Body of pancreas (tissue), 4 donors: Measurements from ENCODE around the gene RAD51B. TPM values are rescaled to one million over a fixed set of nuclear protein-coding genes. Genes with fewer than 3 reads are reported as not detected.

Experiments used
- ATAC-seq: fragments of 150-250 bp; one replicate; pipeline ENCODE4 v1.9.1; 2016
- DNase-seq, 4 donors: peaks; one replicate each; pipeline ENCODE4 v3.0.0-alpha.2; 2019
- H3K27ac ChIP-seq, 4 donors: fragments of 200-600 bp; sonication (generic); 1 replicate in 3 of 4; 2 replicates in 1 of 4; pipeline versions ENCODE4 v1.5.1 to v1.6.1; 2016 to 2019; ENCODE audit warnings: mild to moderate bottlenecking in 1 of 4, mixed read lengths in 1 of 4, moderate library complexity in 1 of 4
- H3K27me3 ChIP-seq, 2 donors: fragments of 200-600 bp; sonication (generic); one replicate each; pipeline ENCODE4 v1.6.0; 2016; ENCODE audit warnings: mild to moderate bottlenecking in 1 of 2
- H3K36me3 ChIP-seq, 2 donors: fragments of 200-600 bp; sonication (generic); replicated peaks in 1 of 2; 2 replicates each; pipeline ENCODE4 v1.5.1; 2016; ENCODE audit warnings: low read depth in 2 of 2; ENCODE audit not compliant: insufficient read depth in 1 of 2
- H3K4me1 ChIP-seq: fragments of 200-600 bp; sonication (generic); one replicate; pipeline ENCODE4 v1.6.0; 2016
- H3K4me3 ChIP-seq, 2 donors: fragments of 200-600 bp; sonication (generic); 1 replicate in 1 of 2; 2 replicates in 1 of 2; pipeline ENCODE4 v1.5.1; 2016 to 2019
- H3K9me3 ChIP-seq, 3 donors: fragments of 200-600 bp; sonication (generic); 1 replicate in 2 of 3; 2 replicates in 1 of 3; pipeline ENCODE4 v1.5.1; 2016
- CTCF ChIP-seq, 7 experiments: fragments of 450-650 bp in 4 of 7; fragments of 200-600 bp in 3 of 7; sonication (generic) in 3 of 7; IDR thresholded peaks; one replicate each; pipeline ENCODE4 v1.5.1; 2016 to 2019; ENCODE audit warnings: antibody characterized with exemption in 7 of 7
- POLR2A ChIP-seq, 3 donors: fragments of 450-650 bp; IDR thresholded peaks; one replicate each; pipeline ENCODE4 v1.6.1; 2016; ENCODE audit warnings: antibody characterized with exemption in 3 of 3, mild to moderate bottlenecking in 2 of 3
- WGBS, 2 donors: methylation state at CpG; one replicate each; pipeline ENCODE4 v1.1.5; 2017; 5-methylcytosine and 5-hydroxymethylcytosine counted together
- intact Hi-C: fragments of 100-400 bp; cut with DNase I; formaldehyde crosslinking; loops from one replicate; pipeline ENCODE4 v1.15.1; 2023
- total RNA-seq, 2 donors: library from RNA; depleted of rRNA; stranded (reverse); fragments of >200 nt; gene quantifications; one replicate each; pipeline ENCODE4 v1.1.0, GENCODE V29; 2016

RAD51B gene
- total RNA-seq, 2 donors from 2014 or later = 12.2 to 29.6 TPM

GRCh38 chr14:68607867-68608573 is 788.4 kb downstream of the RAD51B start:
- Histone ChIP-seq H3K27me3 (no peaks in the 10 kb centered on the region), H3K27ac (peak overlapping the region in 2 of 4 donors; percentile 32 to 42), H3K9me3 (no peaks in the 10 kb centered on the region), H3K4me3 (no peak overlapping the region), H3K36me3 (no peaks in the 10 kb centered on the region), H3K4me1 (peaks cover 36% of the 10 kb centered on the region)
- TF ChIP-seq CTCF (IDR thresholded peaks at IDR 0.05) (no peak), POLR2A (IDR thresholded peaks at IDR 0.05) (no peak)
- DNase-seq (peak in 1 of 4 donors; percentile 67), ATAC-seq (no peak)
- intact Hi-C loops = no loop called here
- 67 to 90% methylated on average over 12 to 14 of the region's 14 CpGs for WGBS, 2 donors

- WGBS, 2 donors = 84 to 87% methylated on average over 3 to 4 of the region's 4 CpGs
- Histone ChIP-seq H3K4me3 (no peak overlapping the region), H3K4me1 (peaks cover 36% of the 10 kb centered on the region), H3K36me3 (no peaks in the 10 kb centered on the region), H3K27ac (no peak overlapping the region), H3K27me3 (no peaks in the 10 kb centered on the region), H3K9me3 (no peaks in the 10 kb centered on the region)
- DNase-seq = no peak
- intact Hi-C loops = no loop called here
- no peak for ATAC-seq
- no peak for TF ChIP-seq CTCF (IDR thresholded peaks at IDR 0.05)
- no peak for TF ChIP-seq POLR2A (IDR thresholded peaks at IDR 0.05)
Measured at GRCh38 chr14:68608574-68608962, 789.0 kb downstream of the RAD51B start.

GRCh38 chr14:68609012-68609411 is 789.4 kb downstream of the RAD51B start:
- Histone ChIP-seq H3K27ac (no peak overlapping the region), H3K4me1 (peaks cover 36% of the 10 kb centered on the region), H3K9me3 (no peaks in the 10 kb centered on the region), H3K27me3 (no peaks in the 10 kb centered on the region), H3K36me3 (no peaks in the 10 kb centered on the region), H3K4me3 (no peak overlapping the region)
- no peak for TF ChIP-seq CTCF (IDR thresholded peaks at IDR 0.05)
- no peak for TF ChIP-seq POLR2A (IDR thresholded peaks at IDR 0.05)
- no peak for DNase-seq
- 92 to 94% methylated on average over 7 of the region's 7 CpGs for WGBS, 2 donors
- no peak for ATAC-seq
- intact Hi-C loops = no loop called here

GRCh38 chr14:68610251-68610793 is 790.7 kb downstream of the RAD51B start:
- DNase-seq (peak; percentile 56 to 80 (median 68)), ATAC-seq (peak; percentile 60)
- peaks cover 36% of the 10 kb centered on the region for H3K4me1 ChIP-seq
- 81 to 82% methylated on average over 8 of the region's 8 CpGs for WGBS, 2 donors
- H3K27me3 ChIP-seq = no peaks in the 10 kb centered on the region
- intact Hi-C loops = no loop called here
- H3K27ac ChIP-seq = peak overlapping the region in 1 of 4 donors; percentile 78
- TF ChIP-seq CTCF (IDR thresholded peaks at IDR 0.05) = peak in 5 of 7 experiments; percentile 24 to 66 (median 60)
- no peak for TF ChIP-seq POLR2A (IDR thresholded peaks at IDR 0.05)
- no peaks in the 10 kb centered on the region for H3K9me3 ChIP-seq
- no peak overlapping the region for H3K4me3 ChIP-seq
- H3K36me3 ChIP-seq = no peaks in the 10 kb centered on the region
